ENCODE results near the gene VPS9D1. TPM values are rescaled to one million over a fixed set of nuclear protein-coding genes. Genes with fewer than 3 reads are reported as not detected.

VPS9D1 gene
- total and polyA plus RNA-seq, 4 donors, result 6.1 to 26.1 (median 18.2) TPM

- Histone ChIP-seq H3K9ac (ENCODE audit: insufficient read depth in 1 of 2, low read length in 2 of 2) (no peak overlapping the region), H3K4me3 (no peak overlapping the region), H3K4me1 (ENCODE audit: control insufficient read depth in 5 of 5, insufficient read depth in 5 of 5, low read length in 5 of 5) (peaks cover 0 to 2% (median 0%) of the 10 kb centered on the region in 5 donors), H3K36me3 (ENCODE audit: control insufficient read depth in 4 of 4, insufficient read depth in 4 of 4, low read length in 4 of 4) (peaks cover 1 to 26% (median 20%) of the 10 kb centered on the region in 4 donors), H3K9me3 (ENCODE audit: control insufficient read depth in 4 of 4, insufficient read depth in 3 of 4, low read length in 3 of 4) (no peaks in the 10 kb centered on the region), H3K27ac (ENCODE audit: low read depth in 1 of 2, low read length in 1 of 2) (no peak overlapping the region), H3K27me3 (ENCODE audit: control insufficient read depth in 3 of 3, insufficient read depth in 3 of 3, low read length in 2 of 3) (no peaks in the 10 kb centered on the region)
- WGBS, 2 donors, result 95 to 97% methylated on average over 16 of the region's 16 CpGs
- ATAC-seq (ENCODE audit: insufficient read depth, low FRiP score), result no peak
- DNase-seq, result no peak
- TF ChIP-seq, protein P1, sequence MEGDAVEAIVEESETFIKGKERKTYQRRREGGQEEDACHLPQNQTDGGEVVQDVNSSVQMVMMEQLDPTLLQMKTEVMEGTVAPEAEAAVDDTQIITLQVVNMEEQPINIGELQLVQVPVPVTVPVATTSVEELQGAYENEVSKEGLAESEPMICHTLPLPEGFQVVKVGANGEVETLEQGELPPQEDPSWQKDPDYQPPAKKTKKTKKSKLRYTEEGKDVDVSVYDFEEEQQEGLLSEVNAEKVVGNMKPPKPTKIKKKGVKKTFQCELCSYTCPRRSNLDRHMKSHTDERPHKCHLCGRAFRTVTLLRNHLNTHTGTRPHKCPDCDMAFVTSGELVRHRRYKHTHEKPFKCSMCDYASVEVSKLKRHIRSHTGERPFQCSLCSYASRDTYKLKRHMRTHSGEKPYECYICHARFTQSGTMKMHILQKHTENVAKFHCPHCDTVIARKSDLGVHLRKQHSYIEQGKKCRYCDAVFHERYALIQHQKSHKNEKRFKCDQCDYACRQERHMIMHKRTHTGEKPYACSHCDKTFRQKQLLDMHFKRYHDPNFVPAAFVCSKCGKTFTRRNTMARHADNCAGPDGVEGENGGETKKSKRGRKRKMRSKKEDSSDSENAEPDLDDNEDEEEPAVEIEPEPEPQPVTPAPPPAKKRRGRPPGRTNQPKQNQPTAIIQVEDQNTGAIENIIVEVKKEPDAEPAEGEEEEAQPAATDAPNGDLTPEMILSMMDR (IDR thresholded peaks at IDR 0.05; ENCODE audit: control extremely low read depth, extremely low read depth), result no peak
Measured at GRCh38 chr16:89744813-89745212, 24.1 kb upstream of the VPS9D1 start.

DNA sequence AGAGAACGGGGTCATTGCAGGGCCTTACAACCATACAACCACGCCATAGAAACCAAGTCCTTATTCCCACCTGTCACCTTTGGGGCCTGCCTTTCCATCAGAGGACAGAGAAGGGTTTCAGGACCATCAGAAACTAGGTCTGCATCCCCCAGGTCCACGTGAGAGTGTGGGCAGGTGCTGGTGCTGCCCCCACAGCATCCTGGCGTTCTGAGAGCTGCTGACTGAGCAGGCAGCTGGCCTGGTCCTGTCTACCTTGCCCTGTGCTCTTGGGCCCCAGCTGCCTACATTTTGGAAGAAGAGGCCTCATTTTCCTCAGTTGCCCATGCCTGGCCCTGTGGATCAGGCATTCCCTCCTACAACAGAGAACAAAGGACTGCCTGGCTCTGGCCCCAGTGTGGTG lies 22.2 kb upstream of the VPS9D1 start:
- no peaks in the 10 kb centered on the region for H3K27me3 ChIP-seq (ENCODE audit: control insufficient read depth in 3 of 3, insufficient read depth in 3 of 3, low read length in 2 of 3)
- 87 to 88% methylated on average over 4 of the region's 4 CpGs for WGBS, 2 donors
- H3K4me1 ChIP-seq (ENCODE audit: control insufficient read depth in 5 of 5, insufficient read depth in 5 of 5, low read length in 5 of 5), result no peaks in the 10 kb centered on the region
- peak overlapping the region in 1 of 2 donors; percentile 9 for H3K27ac ChIP-seq (ENCODE audit: low read depth in 1 of 2, low read length in 1 of 2)
- no peak for ATAC-seq (ENCODE audit: insufficient read depth, low FRiP score)
- H3K4me3 ChIP-seq, result no peak overlapping the region
- no peak for DNase-seq
- TF ChIP-seq, protein P1 (IDR thresholded peaks at IDR 0.05; ENCODE audit: control extremely low read depth, extremely low read depth), result no peak
- no peak overlapping the region for H3K9ac ChIP-seq (ENCODE audit: insufficient read depth in 1 of 2, low read length in 2 of 2)
- no peaks in the 10 kb centered on the region for H3K9me3 ChIP-seq (ENCODE audit: control insufficient read depth in 4 of 4, insufficient read depth in 3 of 4, low read length in 3 of 4)
- peaks cover 12 to 34% (median 26%) of the 10 kb centered on the region in 4 donors for H3K36me3 ChIP-seq (ENCODE audit: control insufficient read depth in 4 of 4, insufficient read depth in 4 of 4, low read length in 4 of 4)

- Histone ChIP-seq H3K27ac (ENCODE audit: low read depth in 1 of 2, low read length in 1 of 2) (no peak overlapping the region), H3K9me3 (ENCODE audit: control insufficient read depth in 4 of 4, insufficient read depth in 3 of 4, low read length in 3 of 4) (no peaks in the 10 kb centered on the region), H3K27me3 (ENCODE audit: control insufficient read depth in 3 of 3, insufficient read depth in 3 of 3, low read length in 2 of 3) (no peaks in the 10 kb centered on the region), H3K4me1 (ENCODE audit: control insufficient read depth in 5 of 5, insufficient read depth in 5 of 5, low read length in 5 of 5) (no peaks in the 10 kb centered on the region), H3K36me3 (ENCODE audit: control insufficient read depth in 4 of 4, insufficient read depth in 4 of 4, low read length in 4 of 4) (peaks cover 21 to 45% (median 28%) of the 10 kb centered on the region in 4 donors), H3K9ac (ENCODE audit: insufficient read depth in 1 of 2, low read length in 2 of 2) (no peak overlapping the region), H3K4me3 (no peak overlapping the region)
- DNase-seq, result no peak
- no peak for ATAC-seq (ENCODE audit: insufficient read depth, low FRiP score)
- TF ChIP-seq, protein P1 (IDR thresholded peaks at IDR 0.05; ENCODE audit: control extremely low read depth, extremely low read depth), result no peak
- WGBS, 2 donors, result 88 to 92% methylated on average over 11 of the region's 11 CpGs
Measured at GRCh38 chr16:89741342-89742014, 20.8 kb upstream of the VPS9D1 start.
